Liver (tissue), 3 donors: ENCODE data around the gene POT1.

Experiments used
- CTCF ChIP-seq: fragments of 150-350 bp; IDR thresholded peaks from 2 replicates; pipeline ENCODE4 v1.5.1; 2017; ENCODE audit warnings: improper control_type of control experiment, low read depth, low read length; ENCODE audit not compliant: missing input control
- RAD21 ChIP-seq, 2 donors: IDR thresholded peaks; 2 replicates each; pipeline ENCODE4 v1.6.1; 2016; ENCODE audit warnings: antibody characterized with exemption in 2 of 2, mild to moderate bottlenecking in 2 of 2
- TAF1 ChIP-seq: conservative IDR thresholded peaks from 2 replicates; pipeline ENCODE4 v1.6.1; 2016; ENCODE audit warnings: antibody characterized with exemption, mild to moderate bottlenecking
- donor health status: healthy.
- donor health status: healthy.

- no peak for TF ChIP-seq TAF1
- no peak for TF ChIP-seq CTCF
- TF ChIP-seq RAD21 (IDR thresholded peaks at IDR 0.05) = no peak
Observed at GRCh38 chr7:124843336-124843735, 86.3 kb downstream of the POT1 start.
